ENCODE results near the gene PKD2L2.

DNA sequence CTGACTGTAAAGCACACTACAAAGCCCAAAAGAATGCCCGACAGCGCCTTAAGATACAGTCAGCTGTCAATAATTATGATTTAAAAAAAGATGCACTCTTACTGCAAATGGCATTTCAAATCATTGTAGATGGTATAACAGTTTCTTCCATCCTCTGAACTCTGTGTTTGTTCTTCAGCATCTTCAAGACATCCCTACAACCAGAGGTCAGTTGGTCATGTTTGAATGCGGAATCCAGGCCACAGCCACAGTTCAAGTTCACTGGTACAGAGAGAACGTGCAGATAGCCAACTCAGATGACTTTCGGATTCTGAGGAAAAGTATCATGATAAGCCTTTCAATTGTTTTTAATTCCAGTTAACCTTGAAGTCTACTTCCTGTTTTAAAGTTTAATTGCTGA lies 30.3 kb upstream of the PKD2L2 start:
- TF ChIP-seq POLR2A (IDR thresholded peaks at IDR 0.05; ENCODE audit: low read length) (no peak), GATA1 (IDR thresholded peaks at IDR 0.05; ENCODE audit: low read depth, low read length) (no peak)
